ENCODE results near the gene SULT4A1.

DNA sequence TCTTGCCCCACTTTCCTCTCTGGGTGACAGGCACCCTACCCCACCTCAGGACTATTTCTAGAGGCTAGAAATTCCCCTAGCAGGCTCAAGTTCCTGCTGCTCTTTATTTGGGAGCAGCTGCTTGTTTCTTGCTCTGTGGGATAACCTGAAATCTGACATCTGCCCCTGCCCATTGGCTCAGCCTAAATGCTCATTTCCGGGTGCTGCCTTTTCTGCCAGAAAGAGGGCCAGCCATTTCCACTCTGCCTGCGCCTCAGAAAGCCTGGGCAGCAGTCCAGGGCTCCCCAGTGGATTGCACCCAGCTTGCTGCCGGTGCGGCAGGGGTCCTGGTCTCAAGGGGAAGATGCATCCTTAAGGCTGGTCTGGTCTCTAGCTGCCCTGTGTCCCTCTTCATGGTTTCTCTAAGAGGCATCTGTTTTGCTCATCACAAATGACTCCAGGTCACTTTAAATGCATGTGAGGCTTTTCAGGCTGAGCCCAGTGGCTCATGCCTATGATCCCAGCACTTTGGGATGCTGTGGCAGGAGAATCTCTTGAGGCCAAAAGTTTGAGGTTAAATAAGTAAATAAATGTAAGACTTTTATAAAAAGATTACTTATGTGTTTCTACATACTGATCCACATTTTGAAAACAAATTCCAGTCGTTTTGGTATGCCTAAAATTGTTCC is 39.8 kb upstream of the SULT4A1 start:
- TF ChIP-seq, protein P1, sequence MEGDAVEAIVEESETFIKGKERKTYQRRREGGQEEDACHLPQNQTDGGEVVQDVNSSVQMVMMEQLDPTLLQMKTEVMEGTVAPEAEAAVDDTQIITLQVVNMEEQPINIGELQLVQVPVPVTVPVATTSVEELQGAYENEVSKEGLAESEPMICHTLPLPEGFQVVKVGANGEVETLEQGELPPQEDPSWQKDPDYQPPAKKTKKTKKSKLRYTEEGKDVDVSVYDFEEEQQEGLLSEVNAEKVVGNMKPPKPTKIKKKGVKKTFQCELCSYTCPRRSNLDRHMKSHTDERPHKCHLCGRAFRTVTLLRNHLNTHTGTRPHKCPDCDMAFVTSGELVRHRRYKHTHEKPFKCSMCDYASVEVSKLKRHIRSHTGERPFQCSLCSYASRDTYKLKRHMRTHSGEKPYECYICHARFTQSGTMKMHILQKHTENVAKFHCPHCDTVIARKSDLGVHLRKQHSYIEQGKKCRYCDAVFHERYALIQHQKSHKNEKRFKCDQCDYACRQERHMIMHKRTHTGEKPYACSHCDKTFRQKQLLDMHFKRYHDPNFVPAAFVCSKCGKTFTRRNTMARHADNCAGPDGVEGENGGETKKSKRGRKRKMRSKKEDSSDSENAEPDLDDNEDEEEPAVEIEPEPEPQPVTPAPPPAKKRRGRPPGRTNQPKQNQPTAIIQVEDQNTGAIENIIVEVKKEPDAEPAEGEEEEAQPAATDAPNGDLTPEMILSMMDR (IDR thresholded peaks at IDR 0.05; ENCODE audit: insufficient read depth, low read length): no peak
- TF ChIP-seq, protein P2, sequence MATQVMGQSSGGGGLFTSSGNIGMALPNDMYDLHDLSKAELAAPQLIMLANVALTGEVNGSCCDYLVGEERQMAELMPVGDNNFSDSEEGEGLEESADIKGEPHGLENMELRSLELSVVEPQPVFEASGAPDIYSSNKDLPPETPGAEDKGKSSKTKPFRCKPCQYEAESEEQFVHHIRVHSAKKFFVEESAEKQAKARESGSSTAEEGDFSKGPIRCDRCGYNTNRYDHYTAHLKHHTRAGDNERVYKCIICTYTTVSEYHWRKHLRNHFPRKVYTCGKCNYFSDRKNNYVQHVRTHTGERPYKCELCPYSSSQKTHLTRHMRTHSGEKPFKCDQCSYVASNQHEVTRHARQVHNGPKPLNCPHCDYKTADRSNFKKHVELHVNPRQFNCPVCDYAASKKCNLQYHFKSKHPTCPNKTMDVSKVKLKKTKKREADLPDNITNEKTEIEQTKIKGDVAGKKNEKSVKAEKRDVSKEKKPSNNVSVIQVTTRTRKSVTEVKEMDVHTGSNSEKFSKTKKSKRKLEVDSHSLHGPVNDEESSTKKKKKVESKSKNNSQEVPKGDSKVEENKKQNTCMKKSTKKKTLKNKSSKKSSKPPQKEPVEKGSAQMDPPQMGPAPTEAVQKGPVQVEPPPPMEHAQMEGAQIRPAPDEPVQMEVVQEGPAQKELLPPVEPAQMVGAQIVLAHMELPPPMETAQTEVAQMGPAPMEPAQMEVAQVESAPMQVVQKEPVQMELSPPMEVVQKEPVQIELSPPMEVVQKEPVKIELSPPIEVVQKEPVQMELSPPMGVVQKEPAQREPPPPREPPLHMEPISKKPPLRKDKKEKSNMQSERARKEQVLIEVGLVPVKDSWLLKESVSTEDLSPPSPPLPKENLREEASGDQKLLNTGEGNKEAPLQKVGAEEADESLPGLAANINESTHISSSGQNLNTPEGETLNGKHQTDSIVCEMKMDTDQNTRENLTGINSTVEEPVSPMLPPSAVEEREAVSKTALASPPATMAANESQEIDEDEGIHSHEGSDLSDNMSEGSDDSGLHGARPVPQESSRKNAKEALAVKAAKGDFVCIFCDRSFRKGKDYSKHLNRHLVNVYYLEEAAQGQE (IDR thresholded peaks at IDR 0.05; ENCODE audit: insufficient replicate concordance, low read depth): no peak
- TF ChIP-seq SPI1 (IDR thresholded peaks at IDR 0.05; ENCODE audit: borderline replicate concordance, low read depth) (no peak), POLR2AphosphoS5 (IDR thresholded peaks at IDR 0.05; ENCODE audit: low read depth) (no peak), GABPA (IDR thresholded peaks at IDR 0.05; ENCODE audit: low read depth) (no peak)
